K562 (cell line): ENCODE results near the gene MX1. TPM values are rescaled to one million over a fixed set of nuclear protein-coding genes. Genes with fewer than 3 reads are reported as not detected.

ENCODE experiments used
- ATAC-seq: fragments of 200-7000 bp; cut with Tn5 transposase; 3 replicates; pipeline ENCODE4 v1.9.1; 2020; ENCODE audit warnings: moderate library complexity
- BruUV-seq: library from RNA; stranded (reverse); fragments of 400-500 nt; replicated peaks from 2 replicates; lab custom pipeline; 2021; lab: Mats Ljungman, UMichigan
- CTCF ChIA-PET: fragments of 300-600 bp; formaldehyde crosslinking; extraction: SDS; loops from one replicate; lab custom pipeline; 2021; ENCODE audit warnings: low intra/inter-chr PET ratio; lab: Yijun Ruan, JAX
- POLR2A ChIA-PET: fragments of 300-600, 350-650 bp; sonication (Branson Sonifier 250); formaldehyde crosslinking; extraction: SDS; loops from one replicate; lab custom pipeline; 2021; ENCODE audit warnings: antibody characterized with exemption, inconsistent platforms; lab: Yijun Ruan, JAX
- DNase-seq, 4 experiments: peaks; one replicate each; pipeline versions ENCODE4 v3.0.0 to v3.0.0-alpha.2; 2011 to 2018; ENCODE audit warnings: low spot score in 3 of 4, mixed read lengths in 3 of 4; ENCODE audit errors: extremely low read depth in 1 of 4
- FAIRE-seq: peaks from 2 replicates; lab custom pipeline; 2011; peaks lifted over from hg19 to GRCh38; lab: Jason Lieb, UNC
- H2AFZ ChIP-seq: 2 replicates; pipeline ENCODE4 v1.6.0; 2011; ENCODE audit warnings: low read depth, low read length, control low read depth, inconsistent platforms
- H3K27ac ChIP-seq: fragments of 200-600 bp; 3 replicates; pipeline ENCODE4 v1.8.0; 2011; ENCODE audit warnings: low read depth, mild to moderate bottlenecking, control low read depth, inconsistent platforms, low read length, moderate library complexity, mixed read lengths; ENCODE audit errors: extremely low read depth
- H3K27me3 ChIP-seq, 2 experiments: fragments of 300-600 bp in 1 of 2; 2 replicates in 1 of 2; 3 replicates in 1 of 2; pipeline versions ENCODE4 v1.6.0 to v1.8.0; 2011; ENCODE audit warnings: inconsistent platforms in 2 of 2, low read length in 2 of 2, mild to moderate bottlenecking in 1 of 2, mixed read lengths in 1 of 2, moderate library complexity in 1 of 2; ENCODE audit not compliant: control insufficient read depth in 2 of 2, insufficient read depth in 2 of 2
- H3K36me3 ChIP-seq: fragments of 300-600 bp; 3 replicates; pipeline ENCODE4 v1.8.0; 2011; ENCODE audit warnings: mild to moderate bottlenecking, low read length, inconsistent platforms; ENCODE audit not compliant: control insufficient read depth, insufficient read depth
- H3K4me1 ChIP-seq, 2 experiments: fragments of 200-600 bp in 1 of 2; replicated peaks in 1 of 2; 2 replicates in 1 of 2; 3 replicates in 1 of 2; pipeline versions ENCODE4 v1.5.1 to v1.8.0; 2011; ENCODE audit warnings: inconsistent platforms in 2 of 2, low read length in 2 of 2, mild to moderate bottlenecking in 1 of 2, mixed read lengths in 1 of 2, moderate library complexity in 1 of 2; ENCODE audit not compliant: control insufficient read depth in 2 of 2, insufficient read depth in 2 of 2
- H3K4me2 ChIP-seq: 2 replicates; pipeline ENCODE4 v1.6.1; 2011; ENCODE audit warnings: low read length, control low read depth, inconsistent platforms, mixed read lengths; ENCODE audit not compliant: insufficient read depth
- H3K4me3 ChIP-seq: fragments of 200-600 bp; sonication (generic), shearing (Covaris generic); 2 replicates; pipeline ENCODE4 v1.5.1; 2016; ENCODE audit warnings: control low read depth, inconsistent platforms
- H3K79me2 ChIP-seq: fragments of 200-600 bp; 3 replicates; pipeline ENCODE4 v1.8.0; 2011; ENCODE audit warnings: low read length, inconsistent platforms; ENCODE audit not compliant: control insufficient read depth, insufficient read depth
- H3K9ac ChIP-seq, 2 experiments: 2 replicates each; pipeline versions ENCODE4 v1.6.0 to v1.6.1; 2011; ENCODE audit warnings: low read depth in 2 of 2, low read length in 2 of 2, control low read depth in 1 of 2, inconsistent platforms in 1 of 2, mild to moderate bottlenecking in 1 of 2, mixed read lengths in 1 of 2; ENCODE audit not compliant: insufficient read depth in 1 of 2
- H3K9me1 ChIP-seq: one replicate; pipeline ENCODE4 v1.6.0; 2011; ENCODE audit warnings: inconsistent platforms, mild to moderate bottlenecking, low read length, moderate library complexity; ENCODE audit not compliant: control insufficient read depth, insufficient read depth
- H3K9me3 ChIP-seq: replicated peaks from 2 replicates; pipeline ENCODE4 v1.5.1; 2011; ENCODE audit warnings: low read depth, low read length, inconsistent platforms; ENCODE audit not compliant: control insufficient read depth, insufficient read depth
- H4K20me1 ChIP-seq: replicated peaks from 2 replicates; pipeline ENCODE4 v1.6.1; 2011; ENCODE audit warnings: low read length, inconsistent platforms, mixed read lengths; ENCODE audit not compliant: control insufficient read depth, insufficient read depth
- GABPA ChIP-seq: fragments of 200-800 bp; sonication (Bioruptor generic); conservative IDR thresholded peaks from 2 replicates; pipeline ENCODE4 v1.6.1; 2016; ENCODE audit warnings: low read depth, missing genetic modification characterization, missing compliant biosample characterization
- GATAD2B ChIP-seq: fragments of 450-650 bp; IDR thresholded peaks from 2 replicates; pipeline ENCODE4 v1.6.1; 2017; ENCODE audit warnings: mild to moderate bottlenecking, borderline replicate concordance
- HMG20A ChIP-seq: fragments of 450-650 bp; formaldehyde crosslinking; conservative IDR thresholded peaks from 2 replicates; pipeline ENCODE4 v1.4.0; 2020; ENCODE audit warnings: mild to moderate bottlenecking, mixed read lengths
- KLF10 ChIP-seq: fragments of 250-450 bp; sonication (Bioruptor Pico); IDR thresholded peaks from 2 replicates; pipeline ENCODE4 v1.6.1; 2021; ENCODE audit warnings: matching md5 sums
- NFIX ChIP-seq: fragments of 250-450 bp; sonication (Bioruptor Pico); IDR thresholded peaks from 2 replicates; pipeline ENCODE4 v1.4.0; 2020; ENCODE audit warnings: low read depth, mild to moderate bottlenecking, moderate library complexity
- RAD21 ChIP-seq, 2 experiments: fragments of 250-450 bp in 1 of 2; fragments of 450-650 bp in 1 of 2; sonication (Bioruptor Pico) in 1 of 2; formaldehyde crosslinking in 1 of 2; IDR thresholded peaks in 1 of 2; conservative IDR thresholded peaks in 1 of 2; 2 replicates each; pipeline versions ENCODE4 v1.4.0 to v1.8.0; 2020 to 2022; ENCODE audit warnings: mild to moderate bottlenecking in 2 of 2, moderate library complexity in 1 of 2
- RBM34 ChIP-seq: fragments of 200-400 bp; formaldehyde crosslinking; IDR thresholded peaks from 2 replicates; pipeline ENCODE4 v1.6.1; 2018; ENCODE audit warnings: low read length, borderline replicate concordance; ENCODE audit not compliant: insufficient read depth
- RNF2 ChIP-seq: sonication (generic); IDR thresholded peaks from 2 replicates; pipeline ENCODE4 v1.6.1; 2016
- ZNF121 ChIP-seq: sonication (generic); formaldehyde crosslinking; conservative IDR thresholded peaks from 2 replicates; pipeline ENCODE4 v1.8.0; 2022; ENCODE audit warnings: missing genetic modification reagents
- WGBS: fragments of 100-300 bp; shearing (Covaris generic); methylation state at CpG from one replicate; pipeline ENCODE4 v1.1.6; 2016; ENCODE audit warnings: low coverage, mixed read lengths; ENCODE audit not compliant: insufficient coverage; ENCODE audit errors: missing lambda C conversion rate; 5-methylcytosine and 5-hydroxymethylcytosine counted together
- in situ Hi-C: fragments of 300-500 bp; cut with MboI; formaldehyde crosslinking; loops from 4 replicates; pipeline ENCODE4 v1.15.0; 2018; ENCODE audit warnings: inconsistent platforms, mixed read lengths
- intact Hi-C: fragments of 100-400 bp; cut with micrococcal nuclease; formaldehyde crosslinking; loops from 2 replicates; pipeline ENCODE4 v1.14.2; 2022
- polyA plus RNA-seq, 8 experiments: library from polyadenylated mRNA; depleted of rRNA in 4 of 8; stranded (reverse) in 5 of 8; unstranded in 3 of 8; fragments of >200 nt; fragmentation: Nextera tagmentation in 2 of 8; fragmentation: Illumina TruSeq in 1 of 8; extraction: Ambion mirVana in 2 of 8; extraction: Trizol in 1 of 8; gene quantifications; 2 replicates each; pipeline versions ENCODE4 v1.2.1 to v1.2.3, GENCODE V29; 2011 to 2014; ENCODE audit warnings: inconsistent platforms in 1 of 8, missing spikeins in 1 of 8
- total RNA-seq, 7 experiments: library from RNA; depleted of rRNA in 6 of 7; stranded (reverse); fragments of >200 nt in 6 of 7; fragmentation: Illumina TruSeq in 2 of 7; extraction: Trizol in 2 of 7; gene quantifications; 2 replicates each; pipeline versions ENCODE4 v1.2.1 to v1.2.3, GENCODE V29; 2011 to 2021; ENCODE audit warnings: low replicate concordance in 1 of 7
- TF ChIP-seq, protein P1 (sequence below): fragments of 250-450 bp; sonication (Bioruptor Pico); IDR thresholded peaks from 2 replicates; pipeline ENCODE4 v1.4.0; 2020
- TF ChIP-seq, protein P2 (sequence below): fragments of 200-400 bp; formaldehyde crosslinking; IDR thresholded peaks from 2 replicates; pipeline ENCODE4 v1.6.1; 2017; ENCODE audit warnings: mild to moderate bottlenecking, low read depth, low read length, moderate library complexity

Gene MX1
- total and polyA plus RNA-seq, 9 of the 15 experiments (the other 6 are each of a cell fraction or from before 2014, with no cell fraction given) = 0.07 to 0.51 (median 0.21) TPM; not detected in 5

- 5% methylated on average over 32 of the region's 33 CpGs for WGBS
- H3K4me3 ChIP-seq = no peak overlapping the region
- DNase-seq (no peak), FAIRE-seq (no peak), ATAC-seq (no peak)
- BruUV-seq = no TSS peak
- H3K4me2 ChIP-seq = no peak overlapping the region
- intact Hi-C loops (no loop called here), in situ Hi-C loops (no loop called here)
- H3K9ac ChIP-seq = no peak overlapping the region
- CTCF ChIA-PET = no interaction called here
- H3K4me1 ChIP-seq = no peaks in the 10 kb centered on the region
- no peaks in the 10 kb centered on the region for H3K9me3 ChIP-seq
- H3K27ac ChIP-seq = no peak overlapping the region
- H4K20me1 ChIP-seq = no peaks in the 10 kb centered on the region
- no peaks in the 10 kb centered on the region for H3K36me3 ChIP-seq
- H3K27me3 ChIP-seq = peaks cover 3 to 39% of the 10 kb centered on the region in 2 experiments; a peak in 4 of 5 replicates
- H3K79me2 ChIP-seq = no peaks in the 10 kb centered on the region
- no peak overlapping the region for H2AFZ ChIP-seq
- no peaks in the 10 kb centered on the region for H3K9me1 ChIP-seq
- POLR2A ChIA-PET = no interaction called here
- TF ChIP-seq GABPA = no peak
- no peak for TF ChIP-seq GATAD2B
- TF ChIP-seq, protein P1, sequence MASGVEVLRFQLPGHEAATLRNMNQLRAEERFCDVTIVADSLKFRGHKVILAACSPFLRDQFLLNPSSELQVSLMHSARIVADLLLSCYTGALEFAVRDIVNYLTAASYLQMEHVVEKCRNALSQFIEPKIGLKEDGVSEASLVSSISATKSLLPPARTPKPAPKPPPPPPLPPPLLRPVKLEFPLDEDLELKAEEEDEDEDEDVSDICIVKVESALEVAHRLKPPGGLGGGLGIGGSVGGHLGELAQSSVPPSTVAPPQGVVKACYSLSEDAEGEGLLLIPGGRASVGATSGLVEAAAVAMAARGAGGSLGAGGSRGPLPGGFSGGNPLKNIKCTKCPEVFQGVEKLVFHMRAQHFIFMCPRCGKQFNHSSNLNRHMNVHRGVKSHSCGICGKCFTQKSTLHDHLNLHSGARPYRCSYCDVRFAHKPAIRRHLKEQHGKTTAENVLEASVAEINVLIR (CRISPR knock-in tag) = no peak
- TF ChIP-seq RBM34 = no peak
- TF ChIP-seq HMG20A = no peak
- no peak for TF ChIP-seq ZNF121 (CRISPR knock-in tag)
- no peak for TF ChIP-seq RAD21 (CRISPR knock-in tag; conservative IDR thresholded peaks at IDR 0.05 in 1 of 2, IDR thresholded peaks at IDR 0.05 in 1 of 2)
- no peak for TF ChIP-seq KLF10
- no peak for TF ChIP-seq RNF2
- no peak for TF ChIP-seq NFIX
- TF ChIP-seq, protein P2, sequence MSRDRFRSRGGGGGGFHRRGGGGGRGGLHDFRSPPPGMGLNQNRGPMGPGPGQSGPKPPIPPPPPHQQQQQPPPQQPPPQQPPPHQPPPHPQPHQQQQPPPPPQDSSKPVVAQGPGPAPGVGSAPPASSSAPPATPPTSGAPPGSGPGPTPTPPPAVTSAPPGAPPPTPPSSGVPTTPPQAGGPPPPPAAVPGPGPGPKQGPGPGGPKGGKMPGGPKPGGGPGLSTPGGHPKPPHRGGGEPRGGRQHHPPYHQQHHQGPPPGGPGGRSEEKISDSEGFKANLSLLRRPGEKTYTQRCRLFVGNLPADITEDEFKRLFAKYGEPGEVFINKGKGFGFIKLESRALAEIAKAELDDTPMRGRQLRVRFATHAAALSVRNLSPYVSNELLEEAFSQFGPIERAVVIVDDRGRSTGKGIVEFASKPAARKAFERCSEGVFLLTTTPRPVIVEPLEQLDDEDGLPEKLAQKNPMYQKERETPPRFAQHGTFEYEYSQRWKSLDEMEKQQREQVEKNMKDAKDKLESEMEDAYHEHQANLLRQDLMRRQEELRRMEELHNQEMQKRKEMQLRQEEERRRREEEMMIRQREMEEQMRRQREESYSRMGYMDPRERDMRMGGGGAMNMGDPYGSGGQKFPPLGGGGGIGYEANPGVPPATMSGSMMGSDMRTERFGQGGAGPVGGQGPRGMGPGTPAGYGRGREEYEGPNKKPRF = no peak
These were observed 46.9 kb downstream of the MX1 start for GRCh38 chr21:41472753-41473548.
